ENCODE results near the gene NRN1L.

The NRN1L gene

GRCh38 chr16:67857547-67858233 is 27.0 kb upstream of the NRN1L start:
- no peak for DNase-seq
- H3K27ac ChIP-seq (ENCODE audit: low read length), result no peak overlapping the region
- H3K9ac ChIP-seq (ENCODE audit: low read depth, low read length), result no peak overlapping the region
- peaks cover 98% of the 10 kb centered on the region for H3K79me2 ChIP-seq (ENCODE audit: insufficient read depth, low read length)
- TF ChIP-seq CTCF (IDR thresholded peaks at IDR 0.05; ENCODE audit: borderline replicate concordance, extremely low read depth, low read length, poor library complexity, severe bottlenecking) (no peak), EZH2 (IDR thresholded peaks at IDR 0.05; ENCODE audit: borderline replicate concordance, low read depth, low read length, severe bottlenecking) (no peak)
- H3K27me3 ChIP-seq (ENCODE audit: insufficient read depth, low read length, poor library complexity), result no peaks in the 10 kb centered on the region
- H3K4me2 ChIP-seq (ENCODE audit: insufficient read depth, low read length), result no peak overlapping the region
- H3K4me1 ChIP-seq (ENCODE audit: insufficient read depth, low read length), result no peaks in the 10 kb centered on the region
- peaks cover 40% of the 10 kb centered on the region for H3K36me3 ChIP-seq (ENCODE audit: insufficient read depth, low read length)
- H2AFZ ChIP-seq (ENCODE audit: low read depth, low read length), result no peak overlapping the region
- peaks cover 85% of the 10 kb centered on the region for H4K20me1 ChIP-seq (ENCODE audit: insufficient read depth, low read length)
- no peak overlapping the region for H3K4me3 ChIP-seq (ENCODE audit: low read depth in 1 of 2, low read length in 2 of 2)
- no peaks in the 10 kb centered on the region for H3K9me3 ChIP-seq (ENCODE audit: insufficient read depth, low read length, severe bottlenecking)
- ATAC-seq (ENCODE audit: insufficient read depth, low read depth), result no peak

DNA sequence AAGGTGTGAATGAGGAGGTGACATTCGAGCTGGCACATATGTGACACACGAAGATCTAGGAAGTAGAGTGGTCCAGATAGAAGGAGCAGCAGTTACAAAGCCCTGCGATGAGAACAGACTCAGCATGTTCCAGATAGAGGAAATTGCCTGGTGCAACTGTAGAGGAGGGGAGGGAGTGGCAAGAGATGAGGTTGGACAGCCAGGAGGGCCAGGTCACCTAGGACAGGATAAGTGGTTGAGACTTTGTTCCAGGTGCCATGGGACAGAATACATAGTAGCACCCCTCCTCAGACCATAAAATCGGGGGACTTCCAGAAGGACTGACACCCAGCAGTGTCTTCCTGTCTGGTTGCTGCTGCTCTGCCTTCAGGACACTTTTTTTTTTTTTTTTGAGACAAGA is 26.2 kb upstream of the NRN1L start:
- Histone ChIP-seq H3K27me3 (ENCODE audit: insufficient read depth, low read length, poor library complexity) (no peaks in the 10 kb centered on the region), H3K9ac (ENCODE audit: low read depth, low read length) (no peak overlapping the region), H3K36me3 (ENCODE audit: insufficient read depth, low read length) (peaks cover 42% of the 10 kb centered on the region; the same call in 1 of the 2 replicates), H2AFZ (ENCODE audit: low read depth, low read length) (no peak overlapping the region), H4K20me1 (ENCODE audit: insufficient read depth, low read length) (peaks cover 88% of the 10 kb centered on the region), H3K79me2 (ENCODE audit: insufficient read depth, low read length) (peaks cover 98% of the 10 kb centered on the region), H3K9me3 (ENCODE audit: insufficient read depth, low read length, severe bottlenecking) (no peaks in the 10 kb centered on the region), H3K4me3 (ENCODE audit: low read depth in 1 of 2, low read length in 2 of 2) (no peak overlapping the region), H3K4me2 (ENCODE audit: insufficient read depth, low read length) (no peak overlapping the region), H3K27ac (ENCODE audit: low read length) (no peak overlapping the region), H3K4me1 (ENCODE audit: insufficient read depth, low read length) (no peaks in the 10 kb centered on the region)
- TF ChIP-seq EZH2 (IDR thresholded peaks at IDR 0.05; ENCODE audit: borderline replicate concordance, low read depth, low read length, severe bottlenecking), result no peak
- TF ChIP-seq CTCF (IDR thresholded peaks at IDR 0.05; ENCODE audit: borderline replicate concordance, extremely low read depth, low read length, poor library complexity, severe bottlenecking), result no peak
- DNase-seq, result no peak
- no peak for ATAC-seq (ENCODE audit: insufficient read depth, low read depth)

DNA sequence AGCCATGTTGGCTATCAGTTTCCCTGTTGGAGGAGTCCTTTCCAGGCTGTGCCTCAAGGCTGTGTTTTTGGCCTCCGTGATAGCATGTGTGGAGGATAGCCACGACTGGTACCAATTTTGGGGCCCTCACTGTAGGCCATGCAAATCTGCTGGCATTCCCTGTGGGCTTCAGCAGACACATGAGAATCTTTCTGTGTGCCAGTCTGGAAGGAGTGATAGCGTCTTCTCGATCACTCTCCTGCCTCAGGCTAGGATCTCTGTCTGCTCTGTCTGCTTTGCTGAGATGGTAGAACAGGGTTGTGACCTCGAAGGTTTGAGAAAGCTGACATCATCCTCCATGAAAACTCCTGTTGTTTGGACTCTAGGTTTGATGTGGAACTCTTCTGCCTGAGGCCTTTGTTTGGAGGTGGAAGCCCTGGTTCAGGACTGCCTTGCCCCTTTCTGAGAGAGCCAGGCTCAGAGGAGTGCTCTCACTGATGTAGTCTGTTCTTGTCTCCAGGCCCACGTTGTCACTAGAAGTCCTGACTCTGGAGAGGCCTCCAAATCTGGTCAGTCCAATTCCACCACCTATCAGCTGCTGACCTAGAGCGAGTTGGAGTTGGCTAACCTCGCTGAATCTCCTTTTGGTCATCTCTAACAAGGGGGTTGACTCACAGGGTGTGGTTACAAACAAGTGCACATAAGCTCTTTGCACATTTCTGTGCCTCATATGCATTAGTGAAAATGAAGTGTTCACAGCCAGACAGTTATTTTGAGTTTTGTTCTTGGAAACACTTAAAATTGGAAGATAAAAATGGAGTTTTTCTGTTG is 23.9 kb upstream of the NRN1L start:
- Histone ChIP-seq H3K4me2 (ENCODE audit: insufficient read depth, low read length) (no peak overlapping the region), H3K79me2 (ENCODE audit: insufficient read depth, low read length) (peaks cover 95% of the 10 kb centered on the region), H3K36me3 (ENCODE audit: insufficient read depth, low read length) (peaks cover 52% of the 10 kb centered on the region), H2AFZ (ENCODE audit: low read depth, low read length) (no peak overlapping the region), H3K27me3 (ENCODE audit: insufficient read depth, low read length, poor library complexity) (no peaks in the 10 kb centered on the region), H3K9ac (ENCODE audit: low read depth, low read length) (no peak overlapping the region), H3K4me3 (ENCODE audit: low read depth in 1 of 2, low read length in 2 of 2) (no peak overlapping the region), H4K20me1 (ENCODE audit: insufficient read depth, low read length) (peaks cover 86% of the 10 kb centered on the region), H3K4me1 (ENCODE audit: insufficient read depth, low read length) (no peaks in the 10 kb centered on the region), H3K27ac (ENCODE audit: low read length) (no peak overlapping the region), H3K9me3 (ENCODE audit: insufficient read depth, low read length, severe bottlenecking) (no peaks in the 10 kb centered on the region)
- DNase-seq (no peak), ATAC-seq (ENCODE audit: insufficient read depth, low read depth) (no peak)
- no peak for TF ChIP-seq CTCF (IDR thresholded peaks at IDR 0.05; ENCODE audit: borderline replicate concordance, extremely low read depth, low read length, poor library complexity, severe bottlenecking)
